Hindlimb muscle (tissue), 1 donor: ENCODE data around the gene TICRR. TPM values are rescaled to one million over a fixed set of nuclear protein-coding genes. Genes with fewer than 3 reads are reported as not detected.
A peak's percentile ranks its signal among the peaks of the same experiment; 100 is the strongest.

Source experiments
- DNase-seq: peaks from one replicate; pipeline ENCODE4 v3.0.0-alpha.2; 2013
- polyA plus RNA-seq: library from polyadenylated mRNA; unstranded; fragments of 120-200 nt; gene quantifications from one replicate; pipeline ENCODE4 v1.2.1, GENCODE V29; 2013; ENCODE audit not compliant: insufficient read length

The TICRR gene
- polyA plus RNA-seq, 1 donor = 3.8 TPM

GRCh38 chr15:89654847-89655805 lies 79.9 kb downstream of the TICRR start, which contains the start of gene KIF7:
Gene KIF7, minus strand, starts transcription at chr15:89655467. Its CDS starts 2,537 bp downstream, at chr15:89652930.
- peak; percentile 76 for DNase-seq

GRCh38 chr15:89656116-89656815 lies 81.0 kb downstream of the TICRR start:
- DNase-seq = no peak

- DNase-seq = no peak
These were observed 82.5 kb downstream of the TICRR start for GRCh38 chr15:89657686-89658200.

GRCh38 chr15:89659295-89659694 lies 84.0 kb downstream of the TICRR start:
- DNase-seq = no peak

GRCh38 chr15:89660556-89660955 lies 85.3 kb downstream of the TICRR start:
- DNase-seq = no peak

- DNase-seq = peak; percentile 46
These were observed 87.8 kb downstream of the TICRR start for GRCh38 chr15:89662893-89663626.

- no peak for DNase-seq
These were observed 89.4 kb downstream of the TICRR start for GRCh38 chr15:89664441-89665350.

GRCh38 chr15:89665449-89666181 lies 90.3 kb downstream of the TICRR start:
- peak; percentile 81 for DNase-seq

- DNase-seq = no peak
These were observed 91.1 kb downstream of the TICRR start for GRCh38 chr15:89666184-89666857.

- no peak for DNase-seq
These were observed 91.8 kb downstream of the TICRR start for GRCh38 chr15:89666858-89667705.

GRCh38 chr15:89667706-89667960 lies 92.4 kb downstream of the TICRR start:
- no peak for DNase-seq

GRCh38 chr15:89668171-89668570 lies 92.9 kb downstream of the TICRR start:
- DNase-seq = no peak

GRCh38 chr15:89669309-89669865 lies 94.1 kb downstream of the TICRR start:
- no peak for DNase-seq

GRCh38 chr15:89669941-89670340 lies 94.7 kb downstream of the TICRR start:
- DNase-seq = no peak

- DNase-seq = no peak
These were observed 95.8 kb downstream of the TICRR start for GRCh38 chr15:89670971-89671560.

GRCh38 chr15:89671687-89672086 lies 96.4 kb downstream of the TICRR start:
- DNase-seq = no peak

GRCh38 chr15:89672221-89673164 lies 97.2 kb downstream of the TICRR start:
- no peak for DNase-seq

GRCh38 chr15:89673165-89673512 lies 97.9 kb downstream of the TICRR start:
- no peak for DNase-seq
